Muscle of back (tissue), 11 donors: Measurements from ENCODE around the gene DAB2. TPM values are rescaled to one million over a fixed set of nuclear protein-coding genes. Genes with fewer than 3 reads are reported as not detected.
A peak's percentile ranks its signal among the peaks of the same experiment; 100 is the strongest.

Experiments used
- DNase-seq, 3 donors: peaks; one replicate each; pipeline versions ENCODE4 v3.0.0 to v3.0.0-alpha.2; 2013
- polyA plus RNA-seq, 10 donors: library from polyadenylated mRNA; unstranded; fragments of 120-200 nt; gene quantifications; one replicate each; pipeline ENCODE4 v1.2.1, GENCODE V29; 2013; ENCODE audit not compliant: insufficient read length in 10 of 10

DAB2 gene
- polyA plus RNA-seq, 10 donors, result 93.1 to 139 (median 110) TPM

- DNase-seq, result no peak
Observed at GRCh38 chr5:39450487-39450886, 25.7 kb upstream of the DAB2 start.

- DNase-seq, result no peak
Observed at GRCh38 chr5:39449591-39449990, 24.8 kb upstream of the DAB2 start.

- DNase-seq, result peak in 2 of 3 donors; percentile 40 to 64
Observed at GRCh38 chr5:39448506-39449128, 23.8 kb upstream of the DAB2 start.

- no peak for DNase-seq
Observed at GRCh38 chr5:39447968-39448367, 23.2 kb upstream of the DAB2 start.

- DNase-seq, result no peak
Observed at GRCh38 chr5:39447059-39447458, 22.3 kb upstream of the DAB2 start.

GRCh38 chr5:39446231-39446630, 21.5 kb upstream of the DAB2 start:
- DNase-seq, result no peak

- no peak for DNase-seq
Observed at GRCh38 chr5:39443911-39444310, 19.1 kb upstream of the DAB2 start.

GRCh38 chr5:39442991-39443390, 18.2 kb upstream of the DAB2 start:
- no peak for DNase-seq

- no peak for DNase-seq
Observed at GRCh38 chr5:39441838-39442237, 17.1 kb upstream of the DAB2 start.

- DNase-seq, result peak in 1 of 3 donors; percentile 40
Observed at GRCh38 chr5:39440958-39441624, 16.3 kb upstream of the DAB2 start.

- peak in 1 of 3 donors; percentile 60 for DNase-seq
Observed at GRCh38 chr5:39440192-39440957, 15.6 kb upstream of the DAB2 start.

- DNase-seq, result no peak
Observed at GRCh38 chr5:39439582-39440162, 14.9 kb upstream of the DAB2 start.

GRCh38 chr5:39437467-39437866, 12.7 kb upstream of the DAB2 start:
- no peak for DNase-seq

GRCh38 chr5:39433848-39434247, 9.1 kb upstream of the DAB2 start:
- no peak for DNase-seq

GRCh38 chr5:39432696-39433530, 8.1 kb upstream of the DAB2 start:
- no peak for DNase-seq

GRCh38 chr5:39430461-39430860, 5.7 kb upstream of the DAB2 start:
- no peak for DNase-seq

- no peak for DNase-seq
Observed at GRCh38 chr5:39428640-39429039, 3.9 kb upstream of the DAB2 start.

- DNase-seq, result no peak
Observed at GRCh38 chr5:39427633-39428032, 2.9 kb upstream of the DAB2 start.

GRCh38 chr5:39427229-39427628, 2.4 kb upstream of the DAB2 start:
- peak in 1 of 3 donors; percentile 56 for DNase-seq

GRCh38 chr5:39426746-39427105, 1.9 kb upstream of the DAB2 start:
- no peak for DNase-seq

- peak in 1 of 3 donors; percentile 64 for DNase-seq
Observed at GRCh38 chr5:39426051-39426745, 1.4 kb upstream of the DAB2 start.
